B cell (primary cell): ENCODE measurements around the gene GSTO2. TPM values are rescaled to one million over a fixed set of nuclear protein-coding genes. Genes with fewer than 3 reads are reported as not detected.

ENCODE experiments used
- ATAC-seq: fragments of 200-7000 bp; cut with Tn5 transposase; one replicate; pipeline ENCODE4 v1.10.0; 2021; ENCODE audit warnings: low read depth, mild to moderate bottlenecking, moderate number of reproducible peaks, moderate library complexity
- CTCF ChIA-PET: fragments of 350-600 bp; sonication (Branson Sonifier 250); formaldehyde crosslinking; loops from one replicate; lab custom pipeline; 2021; ENCODE audit warnings: antibody characterized with exemption, inconsistent platforms; lab: Charles Lee
- POLR2A ChIA-PET: fragments of 350-600 bp; sonication (Branson Sonifier 250); formaldehyde crosslinking; loops from one replicate; lab custom pipeline; 2021; ENCODE audit warnings: antibody characterized with exemption; lab: Charles Lee
- DNase-seq: peaks from one replicate; pipeline ENCODE4 v3.0.0; 2013
- H2AFZ ChIP-seq: 2 replicates; pipeline ENCODE4 v1.6.1; 2012; ENCODE audit warnings: mild to moderate bottlenecking, low read depth, low read length; ENCODE audit not compliant: insufficient read depth, poor library complexity, severe bottlenecking
- H3K27ac ChIP-seq, 2 donors: 1 replicate in 1 of 2; 2 replicates in 1 of 2; pipeline ENCODE4 v1.5.1; 2012 to 2013; ENCODE audit warnings: low read length in 2 of 2, mild to moderate bottlenecking in 2 of 2, moderate library complexity in 1 of 2
- H3K27me3 ChIP-seq, 4 experiments: fragments of 200-600 bp in 1 of 4; sonication (generic) in 1 of 4; replicated peaks in 1 of 4; 1 replicate in 2 of 4; 2 replicates in 2 of 4; pipeline versions ENCODE4 v1.6.1 to v1.7.0; 2013 to 2016; ENCODE audit warnings: low read length in 3 of 4, mild to moderate bottlenecking in 2 of 4, mixed read lengths in 1 of 4, moderate library complexity in 1 of 4; ENCODE audit not compliant: insufficient read depth in 4 of 4, control insufficient read depth in 3 of 4; ENCODE audit errors: control extremely low read depth in 1 of 4
- H3K36me3 ChIP-seq, 2 experiments: replicated peaks in 1 of 2; 1 replicate in 1 of 2; 2 replicates in 1 of 2; pipeline versions ENCODE4 v1.6.1 to v1.7.1; 2013; ENCODE audit warnings: low read length in 1 of 2; ENCODE audit not compliant: insufficient read depth in 2 of 2, control insufficient read depth in 1 of 2; ENCODE audit errors: control extremely low read depth in 1 of 2, extremely low read depth in 1 of 2
- H3K4me1 ChIP-seq, 2 donors: fragments of 200-600 bp in 1 of 2; sonication (generic) in 1 of 2; 1 replicate in 1 of 2; 2 replicates in 1 of 2; pipeline versions ENCODE4 v1.5.1 to v1.6.1; 2013 to 2017; ENCODE audit warnings: low read length in 2 of 2; ENCODE audit not compliant: control insufficient read depth in 2 of 2, insufficient read depth in 2 of 2
- H3K4me2 ChIP-seq: replicated peaks from 2 replicates; pipeline ENCODE3; 2012; ENCODE audit warnings: mild to moderate bottlenecking, low read depth, low read length; ENCODE audit not compliant: poor library complexity, severe bottlenecking
- H3K4me3 ChIP-seq, 5 experiments: fragments of 200-600 bp in 1 of 5; sonication (generic) in 1 of 5; 1 replicate in 3 of 5; 2 replicates in 2 of 5; pipeline versions ENCODE4 v1.5.1 to v1.7.0; 2011 to 2016; ENCODE audit warnings: low read length in 4 of 5, mild to moderate bottlenecking in 4 of 5, low read depth in 2 of 5, control low read depth in 1 of 5, moderate library complexity in 1 of 5; ENCODE audit not compliant: insufficient read depth in 1 of 5; ENCODE audit errors: control extremely low read depth in 1 of 5, extremely low read depth in 1 of 5
- H3K79me2 ChIP-seq: fragments of 200-600 bp; sonication (generic); one replicate; pipeline ENCODE4 v1.6.0; 2016; ENCODE audit warnings: low read length; ENCODE audit not compliant: control insufficient read depth, insufficient read depth
- H3K9ac ChIP-seq: fragments of 200-600 bp; sonication (generic); 2 replicates; pipeline ENCODE4 v1.6.1; 2017; ENCODE audit warnings: mild to moderate bottlenecking, low read length, moderate library complexity
- H3K9me3 ChIP-seq, 3 donors: one replicate each; pipeline versions ENCODE4 v1.6.1 to v1.7.1; 2013; ENCODE audit warnings: low read length in 2 of 3; ENCODE audit not compliant: control insufficient read depth in 2 of 3, insufficient read depth in 1 of 3; ENCODE audit errors: control extremely low read depth in 1 of 3
- H4K20me1 ChIP-seq: 2 replicates; pipeline ENCODE4 v1.6.0; 2012; ENCODE audit warnings: mild to moderate bottlenecking, low read length; ENCODE audit not compliant: insufficient read depth, control insufficient read depth, poor library complexity, severe bottlenecking
- H3K27ac Mint-ChIP-seq: one replicate; pipeline ENCODE4 v1.8.0; 2021; ENCODE audit warnings: mixed read lengths
- H3K27me3 Mint-ChIP-seq: one replicate; pipeline ENCODE4 v1.8.0; 2021; ENCODE audit warnings: mixed read lengths
- H3K4me1 Mint-ChIP-seq: one replicate; pipeline ENCODE4 v1.8.0; 2021; ENCODE audit warnings: mixed read lengths
- H3K4me3 Mint-ChIP-seq: one replicate; pipeline ENCODE4 v1.8.0; 2021; ENCODE audit warnings: mixed read lengths
- H3K9me3 Mint-ChIP-seq: one replicate; pipeline ENCODE4 v1.8.0; 2022; ENCODE audit warnings: mixed read lengths; ENCODE audit not compliant: insufficient read depth
- EZH2 ChIP-seq: IDR thresholded peaks from 2 replicates; pipeline ENCODE4 v1.6.1; 2012; ENCODE audit warnings: borderline replicate concordance, low read depth, mild to moderate bottlenecking, moderate library complexity, low read length; ENCODE audit not compliant: insufficient read depth, poor library complexity, severe bottlenecking
- WGBS: methylation state at CpG from one replicate; pipeline ENCODE4 v1.1.5; 2013; ENCODE audit warnings: missing lambda C conversion rate; ENCODE audit not compliant: insufficient coverage; 5-methylcytosine and 5-hydroxymethylcytosine counted together
- intact Hi-C: fragments of 100-400 bp; cut with micrococcal nuclease; formaldehyde crosslinking; loops from one replicate; pipeline ENCODE4 v1.10.0; 2022
- polyA plus RNA-seq: library from polyadenylated mRNA; depleted of rRNA; stranded (reverse); fragments of >200 nt; gene quantifications from 2 replicates; pipeline ENCODE4 v1.2.3, GENCODE V29; 2012
- total RNA-seq, 2 donors: library from RNA; stranded (reverse); fragments of 120-200 nt in 1 of 2; gene quantifications; 1 replicate in 1 of 2; 2 replicates in 1 of 2; pipeline versions ENCODE4 v1.2.3 to v1.2.4, GENCODE V29; 2013 to 2022
- TF ChIP-seq, protein P1 (sequence below): fragments of 200-600 bp; IDR thresholded peaks from one replicate; pipeline ENCODE4 v1.8.0; 2022; ENCODE audit warnings: antibody characterized with exemption, mild to moderate bottlenecking

GSTO2 gene
- total and polyA plus RNA-seq, 2 donors (not counting 1 experiment from before 2014, with no cell fraction given), result 0.16 to 0.89 TPM

DNA sequence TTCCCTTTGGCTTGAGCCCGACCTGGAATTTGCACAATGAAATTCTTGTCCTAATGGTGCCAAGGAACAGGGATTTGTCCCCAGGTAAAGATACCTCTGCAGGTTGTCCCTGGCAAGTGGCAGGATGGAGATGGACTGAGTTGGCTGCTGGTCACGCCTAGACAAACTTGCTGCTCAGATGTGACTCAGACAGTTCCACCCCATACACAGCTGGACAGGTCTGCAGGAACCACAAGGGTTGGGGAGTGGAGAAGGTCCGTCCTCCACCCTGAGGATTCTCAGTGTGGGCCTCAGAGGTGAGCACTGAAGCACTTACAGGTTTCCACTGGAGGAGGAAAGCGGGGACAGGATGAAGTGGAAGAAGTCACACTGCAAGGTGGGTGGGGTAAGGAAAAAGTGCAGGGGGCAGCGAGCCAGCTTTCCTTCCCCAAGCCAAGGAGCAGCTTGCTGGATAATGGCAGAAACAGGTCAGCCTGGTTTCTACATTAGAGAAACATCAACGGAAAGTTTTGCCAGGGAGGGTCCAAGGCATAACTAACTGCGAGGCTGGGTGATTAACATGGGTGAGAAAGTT, 48.8 kb downstream of the GSTO2 start:
- H3K27ac Mint-ChIP-seq, result peak overlapping the region; percentile 62
- intact Hi-C loops, result no loop called here
- CTCF ChIA-PET, result interaction anchor here (0.9 to 23.3 kb wide), 4 partner anchors 12 to 44 kb away, joined by 3 to 594 read pairs (median 57); partner anchors contain the start of gene CFAP58
- DNase-seq, result no peak
- peaks cover 0 to 42% of the 10 kb centered on the region in 2 experiments for H3K36me3 ChIP-seq
- H3K9ac ChIP-seq, result no peak overlapping the region
- H3K27ac ChIP-seq, result no peak overlapping the region
- H3K4me3 Mint-ChIP-seq, result no peak overlapping the region
- TF ChIP-seq, protein P1, sequence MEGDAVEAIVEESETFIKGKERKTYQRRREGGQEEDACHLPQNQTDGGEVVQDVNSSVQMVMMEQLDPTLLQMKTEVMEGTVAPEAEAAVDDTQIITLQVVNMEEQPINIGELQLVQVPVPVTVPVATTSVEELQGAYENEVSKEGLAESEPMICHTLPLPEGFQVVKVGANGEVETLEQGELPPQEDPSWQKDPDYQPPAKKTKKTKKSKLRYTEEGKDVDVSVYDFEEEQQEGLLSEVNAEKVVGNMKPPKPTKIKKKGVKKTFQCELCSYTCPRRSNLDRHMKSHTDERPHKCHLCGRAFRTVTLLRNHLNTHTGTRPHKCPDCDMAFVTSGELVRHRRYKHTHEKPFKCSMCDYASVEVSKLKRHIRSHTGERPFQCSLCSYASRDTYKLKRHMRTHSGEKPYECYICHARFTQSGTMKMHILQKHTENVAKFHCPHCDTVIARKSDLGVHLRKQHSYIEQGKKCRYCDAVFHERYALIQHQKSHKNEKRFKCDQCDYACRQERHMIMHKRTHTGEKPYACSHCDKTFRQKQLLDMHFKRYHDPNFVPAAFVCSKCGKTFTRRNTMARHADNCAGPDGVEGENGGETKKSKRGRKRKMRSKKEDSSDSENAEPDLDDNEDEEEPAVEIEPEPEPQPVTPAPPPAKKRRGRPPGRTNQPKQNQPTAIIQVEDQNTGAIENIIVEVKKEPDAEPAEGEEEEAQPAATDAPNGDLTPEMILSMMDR, result no peak
- TF ChIP-seq EZH2, result no peak
- no peak overlapping the region for H3K4me2 ChIP-seq
- 87% methylated on average over 6 of the region's 7 CpGs for WGBS
- H3K27me3 Mint-ChIP-seq, result no peaks in the 10 kb centered on the region
- no peaks in the 10 kb centered on the region for H3K9me3 ChIP-seq
- no peaks in the 10 kb centered on the region for H3K27me3 ChIP-seq
- POLR2A ChIA-PET, result no interaction called here
- H4K20me1 ChIP-seq, result peaks cover 99% of the 10 kb centered on the region
- no peak overlapping the region for H2AFZ ChIP-seq
- H3K4me1 Mint-ChIP-seq, result peaks cover 57% of the 10 kb centered on the region
- peaks cover 77% of the 10 kb centered on the region for H3K79me2 ChIP-seq
- no peak for ATAC-seq
- H3K4me3 ChIP-seq, result no peak overlapping the region
- no peaks in the 10 kb centered on the region for H3K9me3 Mint-ChIP-seq
- peaks cover 52 to 56% of the 10 kb centered on the region in 2 donors for H3K4me1 ChIP-seq

DNA sequence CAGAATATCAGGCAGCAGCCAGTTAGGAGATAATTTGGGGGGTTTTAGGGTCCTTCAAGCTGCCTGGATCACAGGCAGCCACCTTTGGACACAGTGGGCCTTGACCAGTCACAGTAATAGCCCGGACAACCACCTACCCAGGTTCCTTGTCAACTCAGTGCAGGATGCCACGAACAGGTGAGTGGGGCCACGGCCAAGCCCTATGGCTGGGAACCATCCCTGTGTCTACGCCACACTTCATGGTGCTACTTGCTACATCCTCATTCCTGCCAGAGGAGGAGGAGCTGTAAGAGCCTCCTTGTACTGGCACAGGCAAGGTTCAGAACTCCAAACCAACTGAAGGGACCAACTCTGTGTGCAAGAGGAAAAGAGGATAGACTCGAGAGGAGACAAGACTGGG, 49.3 kb downstream of the GSTO2 start:
- CTCF ChIA-PET, result interaction anchor here (2.2 to 23.3 kb wide), 3 partner anchors 12 to 30 kb away, joined by 6 to 594 read pairs (median 108); partner anchors contain the start of gene CFAP58

More for the DNA sequence above, 49.3 kb downstream of the GSTO2 start:
- intact Hi-C loops, result no loop called here
- Histone ChIP-seq H3K27ac (peak overlapping the region in 1 of 2 donors; percentile 12), H3K79me2 (peaks cover 82% of the 10 kb centered on the region), H3K4me3 (no peak overlapping the region), H4K20me1 (peaks cover 99% of the 10 kb centered on the region), H3K9me3 (no peaks in the 10 kb centered on the region), H3K4me1 (peaks cover 57 to 61% of the 10 kb centered on the region in 2 donors), H3K9ac (no peak overlapping the region), H3K4me2 (peak overlapping the region; percentile 20), H3K36me3 (peaks cover 0 to 37% of the 10 kb centered on the region in 2 experiments), H2AFZ (no peak overlapping the region), H3K27me3 (no peaks in the 10 kb centered on the region)
- no peak for DNase-seq
- Mint-ChIP-seq H3K4me3 (no peak overlapping the region), H3K27ac (peak overlapping the region; percentile 78), H3K9me3 (no peaks in the 10 kb centered on the region), H3K27me3 (no peaks in the 10 kb centered on the region), H3K4me1 (peaks cover 62% of the 10 kb centered on the region)
- TF ChIP-seq, protein P1, result no peak
- TF ChIP-seq EZH2, result no peak
- ATAC-seq, result no peak
- POLR2A ChIA-PET, result no interaction called here
- 100% methylated on average over 2 of the region's 5 CpGs for WGBS
